Limb (tissue), 2 donors: ENCODE results near the gene EVPL.
A peak's percentile ranks its signal among the peaks of the same experiment; 100 is the strongest.
"Not testable (repeated sequence)": the region's sequence is repeated elsewhere in the genome, so short reads cannot be mapped to it uniquely, and the experiment has no call there.

Experiments used
- DNase-seq, 2 donors: peaks; one replicate each; pipeline ENCODE4 v3.0.0-alpha.2; 2016; ENCODE audit errors: extremely low spot score in 2 of 2

EVPL gene

DNA sequence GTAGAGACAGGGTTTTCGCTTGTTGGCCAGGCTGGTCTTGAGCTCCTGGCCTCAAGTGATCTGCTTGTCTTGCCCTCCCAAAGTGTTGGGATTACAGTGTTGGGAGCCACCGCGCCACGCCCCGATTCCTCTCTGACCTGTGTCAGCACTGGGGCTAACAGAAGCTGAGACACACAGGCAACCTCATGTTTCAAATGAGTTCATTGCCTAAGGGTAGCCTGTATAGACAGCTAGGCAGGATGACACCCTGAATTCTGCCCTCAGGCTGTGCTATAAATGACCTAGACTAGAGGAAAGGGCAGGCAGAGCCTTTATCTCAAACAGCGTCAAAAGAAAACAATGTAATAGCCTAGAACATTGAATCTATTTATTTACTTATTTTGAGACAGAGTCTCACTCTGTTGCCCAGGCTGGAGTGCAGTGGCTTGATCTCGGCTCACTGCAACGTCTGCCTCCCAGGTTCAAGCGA lies 28.7 kb downstream of the EVPL start:
- no peak for DNase-seq

- DNase-seq = no peak
Observed at GRCh38 chr17:75996665-75997590, 30.2 kb downstream of the EVPL start.

DNA sequence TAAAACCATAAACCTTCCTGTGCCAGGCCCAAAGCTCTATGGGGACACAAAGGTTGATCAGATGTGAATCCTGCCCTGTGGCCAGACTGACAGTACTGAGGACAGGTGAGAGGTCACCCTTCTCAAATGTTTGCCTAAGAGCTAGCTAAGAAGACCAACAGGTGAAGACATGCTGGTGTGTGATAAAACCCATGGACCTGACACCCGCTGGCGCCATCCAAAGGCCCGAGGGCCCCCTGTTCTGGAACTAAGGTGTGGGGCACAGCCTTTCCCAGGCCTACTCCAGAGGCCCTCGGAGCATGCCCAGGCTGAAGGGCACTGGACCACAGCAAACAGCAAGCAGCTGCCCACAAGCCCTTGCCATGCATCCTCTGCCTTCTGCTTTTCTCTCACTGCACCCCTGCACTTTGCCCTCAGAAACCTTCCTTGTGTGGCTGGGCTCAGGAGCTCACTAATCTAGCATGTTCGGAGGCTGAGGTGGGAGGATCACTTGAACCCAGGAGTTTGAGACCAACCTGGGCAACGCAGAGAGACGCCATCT lies 31.7 kb downstream of the EVPL start:
- DNase-seq = no peak

- DNase-seq = no peak
Observed at GRCh38 chr17:75994802-75995370, 32.2 kb downstream of the EVPL start.

- DNase-seq = no peak
Observed at GRCh38 chr17:75991396-75991795, 35.7 kb downstream of the EVPL start.

DNA sequence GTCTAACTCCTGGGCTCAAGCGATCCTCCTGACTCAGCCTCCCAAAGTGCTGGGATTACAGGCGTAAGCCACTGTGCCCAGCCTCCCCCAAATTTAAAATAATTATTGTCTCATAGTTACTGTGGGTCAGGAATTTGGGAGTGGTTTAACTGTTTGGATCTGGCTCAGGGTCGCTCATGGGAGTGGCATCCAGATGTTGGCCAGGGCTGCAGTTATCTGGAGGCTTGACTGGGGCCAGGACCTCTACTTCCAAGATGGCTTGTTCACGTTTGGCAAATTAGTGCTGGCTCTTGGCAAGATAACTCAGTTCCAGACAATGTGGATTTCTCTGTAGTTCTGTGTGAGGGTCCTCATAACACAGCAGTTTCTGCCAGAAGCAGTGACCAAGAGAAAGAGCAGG lies 40.1 kb downstream of the EVPL start:
- DNase-seq = no peak

- DNase-seq = no peak
Observed at GRCh38 chr17:75985986-75986385, 41.1 kb downstream of the EVPL start.

DNA sequence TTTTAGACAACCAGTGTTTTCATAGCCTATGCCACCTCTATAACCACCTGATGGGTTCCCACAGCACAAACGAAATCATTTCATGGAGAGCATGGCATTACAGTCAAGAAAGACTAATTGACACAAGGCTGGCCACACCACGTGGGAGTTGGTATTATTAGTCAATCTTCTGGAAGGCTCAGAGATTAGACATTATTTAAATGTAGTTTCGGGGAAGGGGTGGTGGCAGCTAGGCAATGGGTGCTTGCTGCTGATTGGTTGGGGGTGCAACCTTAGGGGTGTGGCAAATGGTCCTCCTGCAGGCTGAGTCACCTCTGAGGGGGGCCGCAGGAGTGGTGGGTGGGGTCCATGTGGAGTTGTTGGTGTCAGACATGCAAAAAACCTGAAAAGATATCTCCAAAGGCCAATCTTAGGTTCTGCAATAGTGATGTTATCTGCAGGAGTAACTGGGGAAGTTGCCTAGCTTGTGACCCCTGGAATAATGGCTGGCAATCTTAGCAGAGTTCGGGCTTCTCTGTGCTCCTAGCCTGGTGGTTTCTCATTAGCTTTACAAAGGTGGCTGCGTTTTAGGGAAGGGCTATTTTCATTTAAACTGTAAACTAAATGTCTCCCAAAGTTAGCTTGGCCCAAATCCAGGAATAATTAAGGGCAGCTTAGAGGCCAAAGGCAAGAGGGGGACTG lies 43.5 kb downstream of the EVPL start:
- DNase-seq = no peak

GRCh38 chr17:75981019-75981615 lies 46.0 kb downstream of the EVPL start:
- DNase-seq = no peak

DNA sequence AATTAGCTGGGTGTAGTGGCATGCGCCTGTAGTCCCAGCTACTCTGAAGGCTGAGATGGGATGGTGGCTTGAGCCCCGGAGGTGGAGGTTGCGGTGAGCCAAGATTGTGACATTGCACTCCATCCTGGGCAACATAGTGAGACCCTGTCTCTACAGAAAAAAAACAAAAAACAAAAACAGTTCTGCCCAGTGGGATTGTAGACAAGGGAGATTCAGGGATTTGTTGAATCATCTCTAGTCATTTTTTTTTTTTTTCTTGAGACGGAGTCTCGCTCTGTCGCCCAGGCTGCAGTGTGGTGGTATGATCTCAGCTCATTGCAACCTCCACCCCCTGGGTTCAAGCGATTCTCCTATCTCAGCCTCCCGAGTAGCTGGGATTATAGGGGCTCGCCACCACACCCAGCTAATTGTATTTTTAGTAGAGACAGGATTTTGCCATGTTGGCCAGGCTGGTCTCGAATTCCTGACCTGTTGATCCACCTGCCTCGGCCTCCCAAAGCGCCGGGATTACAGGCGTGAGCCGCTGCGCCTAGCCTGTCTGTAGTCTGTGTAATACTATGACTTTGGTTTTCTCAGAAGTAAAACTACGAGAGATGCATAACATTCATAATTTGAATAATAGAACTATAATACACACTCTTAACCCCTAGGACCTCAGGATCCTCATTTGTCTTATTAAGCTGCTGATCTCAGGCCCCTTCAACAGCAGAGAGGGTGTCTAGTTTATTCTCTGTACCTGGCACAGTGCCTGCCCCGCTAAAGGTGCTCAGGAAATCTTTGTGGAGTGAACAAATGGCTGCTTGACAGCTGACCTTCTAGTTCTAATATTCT lies 46.7 kb downstream of the EVPL start:
- DNase-seq = no peak

GRCh38 chr17:75979705-75980187 lies 47.4 kb downstream of the EVPL start:
- DNase-seq = no peak

DNA sequence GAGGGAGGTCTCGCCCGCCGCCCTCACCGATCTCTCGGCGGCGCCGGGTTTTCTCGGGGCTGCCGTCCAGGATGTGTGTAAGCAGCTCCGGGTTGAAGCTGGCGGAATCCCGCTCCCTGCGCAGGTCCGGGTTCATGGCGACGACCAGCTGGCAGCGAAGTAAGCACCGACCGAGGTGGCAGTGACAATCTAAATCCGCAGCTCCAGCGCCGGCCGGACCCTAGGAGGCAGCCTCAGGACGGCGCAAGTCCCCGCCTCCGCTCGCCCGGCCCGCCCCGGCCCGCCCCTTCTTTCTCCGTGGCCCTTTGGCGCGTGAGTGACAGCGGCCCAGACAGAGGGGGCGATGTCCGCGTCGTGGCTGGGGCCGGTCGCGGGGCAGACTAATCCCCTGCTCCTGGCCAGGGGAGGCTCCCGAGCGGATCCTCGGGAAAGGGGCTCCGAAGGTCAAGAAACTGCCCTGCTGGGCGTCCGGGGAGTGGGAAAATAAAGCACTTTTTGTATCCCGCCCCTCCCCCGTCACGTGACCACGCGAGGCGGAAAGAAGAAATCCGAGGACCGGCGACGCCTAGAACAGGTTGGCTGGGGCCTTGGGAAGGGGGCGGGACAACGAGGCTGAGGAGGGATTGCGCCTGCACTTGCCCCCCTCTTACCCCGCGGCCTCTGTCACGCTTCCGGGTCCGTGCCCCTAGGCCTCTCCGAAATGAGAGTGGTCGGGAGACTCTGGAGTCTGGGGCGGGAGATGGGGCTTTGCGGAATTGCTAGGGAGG lies 48.0 kb downstream of the EVPL start, which contains the start of the genes ACOX1 and TEN1:
TSS of gene ACOX1 (minus strand) at position 229 of the 767 bp plus-strand sequence. CDS start at position 136, 93 bp downstream.
TSS of gene TEN1 (plus strand) at position 303 of the 767 bp plus-strand sequence. CDS start 6,953 bp downstream, outside the sequence.
- peak; percentile 97 to 98 for DNase-seq

- no peak for DNase-seq
Observed at GRCh38 chr17:75976175-75976848, 50.8 kb downstream of the EVPL start.

DNA sequence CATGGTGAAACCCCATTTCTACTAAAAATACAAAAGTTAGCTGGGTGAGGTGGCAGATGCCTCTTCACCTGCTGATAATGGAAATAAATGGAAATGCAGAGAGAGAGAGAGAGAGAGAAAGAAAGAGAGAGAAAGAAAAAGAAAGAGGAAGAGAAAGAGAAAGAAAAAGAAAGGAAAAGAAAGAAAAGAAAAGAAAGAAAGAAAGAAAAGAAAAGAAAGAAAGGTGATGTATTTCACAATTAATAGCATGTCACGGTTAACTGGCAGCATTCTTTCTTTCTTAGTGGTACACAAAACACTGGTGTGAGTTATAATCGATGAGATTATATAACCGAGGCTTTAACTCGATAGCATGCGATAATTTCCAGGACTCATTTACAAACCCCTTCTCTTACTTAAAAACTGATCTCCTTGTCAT lies 51.3 kb downstream of the EVPL start:
- DNase-seq = no peak

DNA sequence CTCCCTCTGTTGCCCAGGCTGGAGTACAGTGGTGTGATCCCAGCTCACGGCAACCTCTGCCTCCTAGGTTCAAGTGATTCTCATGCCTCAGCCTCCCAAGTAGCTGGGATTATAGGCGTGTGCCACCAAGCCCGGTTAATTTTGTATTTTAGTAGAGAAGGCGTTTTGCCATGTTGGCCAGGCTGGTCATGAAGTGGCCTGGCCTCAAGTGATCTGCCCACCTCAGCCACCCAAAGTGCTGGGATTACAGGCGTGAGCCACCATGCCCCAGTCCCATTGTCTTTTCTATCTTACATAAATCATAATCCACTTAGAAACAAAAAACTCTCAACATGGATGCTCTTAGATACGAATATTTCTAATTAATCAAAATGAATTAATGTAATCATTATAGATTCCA lies 51.9 kb downstream of the EVPL start:
- not testable (repeated sequence) for DNase-seq

DNA sequence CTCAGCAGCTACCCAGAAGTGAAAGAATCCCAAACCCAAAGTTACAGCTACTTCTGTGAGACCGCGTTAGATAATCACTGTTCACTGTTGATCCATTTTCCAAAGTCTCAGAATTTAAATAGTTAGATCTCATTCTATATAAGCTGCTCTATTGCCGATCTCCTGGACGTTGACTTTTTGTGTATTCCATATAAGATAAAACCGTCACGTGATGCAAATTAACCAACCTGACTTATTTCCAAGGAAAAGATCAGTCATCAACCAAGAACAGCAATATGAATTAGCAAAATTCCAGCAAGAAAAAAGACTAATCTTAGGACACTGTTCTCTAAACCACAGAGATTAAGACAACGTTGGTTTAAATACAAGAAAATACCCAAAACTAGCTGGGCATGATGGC lies 56.5 kb downstream of the EVPL start:
- no peak for DNase-seq

GRCh38 chr17:75970011-75970523 lies 57.0 kb downstream of the EVPL start:
- DNase-seq = no peak

- DNase-seq = not testable (repeated sequence)
Observed at GRCh38 chr17:75969044-75969443, 58.1 kb downstream of the EVPL start.

DNA sequence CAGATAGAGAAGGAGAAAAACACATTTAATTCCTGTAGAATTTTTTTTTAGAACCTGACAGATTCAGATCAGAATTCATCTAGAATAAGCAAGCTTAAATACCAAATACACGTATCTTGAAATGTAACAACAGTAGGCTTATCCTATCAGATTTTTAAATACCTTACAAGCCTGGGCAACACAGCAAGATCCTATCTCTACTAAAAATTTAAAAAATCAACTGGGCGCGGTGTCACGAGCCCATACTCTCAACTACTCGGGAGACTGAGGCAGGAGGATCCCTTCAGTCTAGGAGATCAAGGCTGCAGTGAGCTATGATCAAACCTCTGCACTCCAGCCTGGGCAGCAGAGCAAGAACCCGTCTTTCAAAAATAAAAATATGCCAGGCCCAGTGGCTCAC lies 61.6 kb downstream of the EVPL start:
- no peak for DNase-seq
